ENCODE measurements around the gene MFAP2. TPM values are rescaled to one million over a fixed set of nuclear protein-coding genes. Genes with fewer than 3 reads are reported as not detected.

The MFAP2 gene
- total RNA-seq, 1 experiment from 2014 or later = 12.9 TPM

DNA sequence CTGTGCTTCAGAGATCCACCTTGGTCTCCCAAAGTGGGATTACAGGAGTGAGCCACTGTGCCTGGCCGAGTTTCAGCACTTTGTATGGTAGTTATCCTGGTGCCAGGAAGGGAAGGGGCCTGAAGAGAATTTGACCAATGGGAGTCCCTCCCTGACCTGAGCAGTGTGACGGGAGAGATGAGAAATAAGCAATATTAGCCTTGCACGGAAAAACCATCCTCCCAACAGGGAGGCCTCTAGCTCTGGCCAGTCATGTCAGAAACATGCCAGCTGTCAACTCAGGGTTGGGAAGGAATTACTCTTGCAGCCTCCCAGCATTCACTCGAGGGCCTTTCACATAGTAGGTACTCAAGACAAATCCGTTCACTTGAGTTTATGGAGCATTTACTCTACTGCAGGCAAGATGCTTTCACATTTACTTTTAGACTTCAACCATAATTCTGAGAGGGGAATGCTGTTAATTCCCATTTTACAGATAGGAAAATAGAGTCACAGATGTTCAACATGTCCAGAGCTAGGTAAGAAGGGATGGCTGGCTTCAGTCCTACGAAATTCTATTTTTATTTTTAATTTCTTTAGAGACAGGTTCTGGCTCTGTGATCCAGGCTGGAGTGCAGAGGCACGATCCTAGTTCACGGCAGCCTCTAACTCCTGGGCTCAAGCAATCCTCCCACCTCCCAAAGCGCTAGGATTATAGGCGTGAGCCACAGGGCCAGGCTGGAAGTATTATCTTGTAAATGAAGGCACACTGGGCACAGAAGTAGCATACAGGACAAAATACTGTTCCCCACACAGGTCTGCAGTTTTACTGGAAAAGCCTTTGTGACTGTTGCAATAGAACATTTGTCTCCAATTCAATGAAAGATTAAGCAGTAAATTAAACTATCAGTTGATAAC lies 34.5 kb upstream of the MFAP2 start:
- no TSS peak for BruUV-seq (replicated peaks)
- CTCF ChIA-PET = no interaction called here
- Histone ChIP-seq H3K36me3 (ENCODE audit: control insufficient read depth, insufficient read depth, low read length) (peaks cover 4% of the 10 kb centered on the region), H3K4me1 (ENCODE audit: control insufficient read depth, insufficient read depth, low read length) (peaks cover 31% of the 10 kb centered on the region), H3K9me3 (ENCODE audit: control insufficient read depth, insufficient read depth, low read depth, low read length) (no peaks in the 10 kb centered on the region), H3K27me3 (ENCODE audit: control insufficient read depth, insufficient read depth, low read length) (no peaks in the 10 kb centered on the region), H3K4me3 (ENCODE audit: low read depth in 2 of 2, low read length in 2 of 2) (no peak overlapping the region), H3K27ac (ENCODE audit: low read length) (no peak overlapping the region)
- intact Hi-C loops (cut with micrococcal nuclease; ENCODE audit: unreplicated experiment) = no loop called here
- ATAC-seq (no peak), DNase-seq (ENCODE audit: low read depth, low spot score) (no peak)
- no peak for TF ChIP-seq TCF7L2 (IDR thresholded peaks at IDR 0.05; ENCODE audit: low read depth, low read length)
- TF ChIP-seq, protein P1, sequence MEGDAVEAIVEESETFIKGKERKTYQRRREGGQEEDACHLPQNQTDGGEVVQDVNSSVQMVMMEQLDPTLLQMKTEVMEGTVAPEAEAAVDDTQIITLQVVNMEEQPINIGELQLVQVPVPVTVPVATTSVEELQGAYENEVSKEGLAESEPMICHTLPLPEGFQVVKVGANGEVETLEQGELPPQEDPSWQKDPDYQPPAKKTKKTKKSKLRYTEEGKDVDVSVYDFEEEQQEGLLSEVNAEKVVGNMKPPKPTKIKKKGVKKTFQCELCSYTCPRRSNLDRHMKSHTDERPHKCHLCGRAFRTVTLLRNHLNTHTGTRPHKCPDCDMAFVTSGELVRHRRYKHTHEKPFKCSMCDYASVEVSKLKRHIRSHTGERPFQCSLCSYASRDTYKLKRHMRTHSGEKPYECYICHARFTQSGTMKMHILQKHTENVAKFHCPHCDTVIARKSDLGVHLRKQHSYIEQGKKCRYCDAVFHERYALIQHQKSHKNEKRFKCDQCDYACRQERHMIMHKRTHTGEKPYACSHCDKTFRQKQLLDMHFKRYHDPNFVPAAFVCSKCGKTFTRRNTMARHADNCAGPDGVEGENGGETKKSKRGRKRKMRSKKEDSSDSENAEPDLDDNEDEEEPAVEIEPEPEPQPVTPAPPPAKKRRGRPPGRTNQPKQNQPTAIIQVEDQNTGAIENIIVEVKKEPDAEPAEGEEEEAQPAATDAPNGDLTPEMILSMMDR (IDR thresholded peaks at IDR 0.05) = no peak
- TF ChIP-seq, protein P2, sequence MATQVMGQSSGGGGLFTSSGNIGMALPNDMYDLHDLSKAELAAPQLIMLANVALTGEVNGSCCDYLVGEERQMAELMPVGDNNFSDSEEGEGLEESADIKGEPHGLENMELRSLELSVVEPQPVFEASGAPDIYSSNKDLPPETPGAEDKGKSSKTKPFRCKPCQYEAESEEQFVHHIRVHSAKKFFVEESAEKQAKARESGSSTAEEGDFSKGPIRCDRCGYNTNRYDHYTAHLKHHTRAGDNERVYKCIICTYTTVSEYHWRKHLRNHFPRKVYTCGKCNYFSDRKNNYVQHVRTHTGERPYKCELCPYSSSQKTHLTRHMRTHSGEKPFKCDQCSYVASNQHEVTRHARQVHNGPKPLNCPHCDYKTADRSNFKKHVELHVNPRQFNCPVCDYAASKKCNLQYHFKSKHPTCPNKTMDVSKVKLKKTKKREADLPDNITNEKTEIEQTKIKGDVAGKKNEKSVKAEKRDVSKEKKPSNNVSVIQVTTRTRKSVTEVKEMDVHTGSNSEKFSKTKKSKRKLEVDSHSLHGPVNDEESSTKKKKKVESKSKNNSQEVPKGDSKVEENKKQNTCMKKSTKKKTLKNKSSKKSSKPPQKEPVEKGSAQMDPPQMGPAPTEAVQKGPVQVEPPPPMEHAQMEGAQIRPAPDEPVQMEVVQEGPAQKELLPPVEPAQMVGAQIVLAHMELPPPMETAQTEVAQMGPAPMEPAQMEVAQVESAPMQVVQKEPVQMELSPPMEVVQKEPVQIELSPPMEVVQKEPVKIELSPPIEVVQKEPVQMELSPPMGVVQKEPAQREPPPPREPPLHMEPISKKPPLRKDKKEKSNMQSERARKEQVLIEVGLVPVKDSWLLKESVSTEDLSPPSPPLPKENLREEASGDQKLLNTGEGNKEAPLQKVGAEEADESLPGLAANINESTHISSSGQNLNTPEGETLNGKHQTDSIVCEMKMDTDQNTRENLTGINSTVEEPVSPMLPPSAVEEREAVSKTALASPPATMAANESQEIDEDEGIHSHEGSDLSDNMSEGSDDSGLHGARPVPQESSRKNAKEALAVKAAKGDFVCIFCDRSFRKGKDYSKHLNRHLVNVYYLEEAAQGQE (IDR thresholded peaks at IDR 0.05; ENCODE audit: insufficient read depth in 1 of 2, low read depth in 2 of 2, low read length in 1 of 2) = no peak
- in situ Hi-C loops (cut with HindIII; ENCODE audit: low pct_unique_long_range_greater_than_20kb, low sequenced_read_pairs) = no loop called here
- POLR2A ChIA-PET = no interaction called here

DNA sequence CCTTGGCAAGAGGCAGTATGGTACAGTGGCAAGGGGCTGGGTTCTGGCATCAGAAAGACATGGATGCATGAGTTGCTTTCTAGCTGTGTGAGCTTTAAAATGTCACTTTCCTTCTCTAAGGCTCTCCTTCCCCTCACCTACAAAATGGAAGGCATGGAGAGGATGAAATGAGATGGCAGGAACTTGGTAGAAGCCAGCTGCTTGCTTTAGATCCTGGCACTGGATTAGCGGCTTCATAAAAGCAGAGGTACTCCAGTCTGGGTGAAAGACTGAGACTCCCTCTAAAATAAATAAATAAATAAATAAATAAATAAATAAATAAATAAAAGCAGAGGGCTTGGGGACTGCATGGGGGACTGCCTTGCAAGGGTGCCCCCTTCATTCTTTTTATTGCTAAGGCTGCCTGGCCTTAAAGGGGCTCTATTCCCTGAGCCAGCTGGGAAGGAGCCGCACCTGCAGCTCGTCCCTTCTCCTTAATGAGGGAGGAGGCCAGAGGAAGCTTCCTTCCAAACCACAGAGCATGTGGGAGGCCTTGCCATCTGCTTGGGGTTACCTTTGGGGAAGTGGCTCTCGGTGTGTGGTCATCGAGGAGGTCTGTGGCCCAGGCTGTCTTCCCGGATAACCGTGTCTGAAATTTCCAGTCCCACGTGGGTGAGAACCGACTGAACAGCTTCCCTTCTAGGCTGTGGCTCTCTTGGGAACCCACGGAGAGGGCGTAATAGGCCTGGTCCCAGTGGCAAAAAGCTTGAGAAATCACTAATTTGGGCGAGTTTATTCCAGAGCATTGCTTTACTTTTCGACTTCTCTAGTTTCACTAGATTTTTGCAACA lies 33.3 kb upstream of the MFAP2 start:
- ATAC-seq = no peak
- Histone ChIP-seq H3K27ac (ENCODE audit: low read length) (no peak overlapping the region), H3K36me3 (ENCODE audit: control insufficient read depth, insufficient read depth, low read length) (no peaks in the 10 kb centered on the region; the same call in 1 of the 2 replicates), H3K4me1 (ENCODE audit: control insufficient read depth, insufficient read depth, low read length) (peaks cover 31% of the 10 kb centered on the region), H3K9me3 (ENCODE audit: control insufficient read depth, insufficient read depth, low read depth, low read length) (no peaks in the 10 kb centered on the region), H3K4me3 (ENCODE audit: low read depth in 2 of 2, low read length in 2 of 2) (no peak overlapping the region), H3K27me3 (ENCODE audit: control insufficient read depth, insufficient read depth, low read length) (no peaks in the 10 kb centered on the region)
- POLR2A ChIA-PET = no interaction called here
- CTCF ChIA-PET = interaction anchor here (0.6 kb wide), 1 partner anchor 464 kb away, joined by 7 read pairs; no protein-coding TSS in a partner anchor
- no TSS peak for BruUV-seq (replicated peaks)
- DNase-seq (ENCODE audit: low read depth, low spot score) = no peak
- TF ChIP-seq TCF7L2 (IDR thresholded peaks at IDR 0.05; ENCODE audit: low read depth, low read length) (no peak), POLR2AphosphoS5 (IDR thresholded peaks at IDR 0.05; ENCODE audit: low read depth, low read length) (no peak), SIN3A (IDR thresholded peaks at IDR 0.05; ENCODE audit: borderline replicate concordance, insufficient read depth, low read depth, low read length) (no peak)
- TF ChIP-seq, protein P2 (IDR thresholded peaks at IDR 0.05; ENCODE audit: insufficient read depth in 1 of 2, low read depth in 2 of 2, low read length in 1 of 2) = no peak
- TF ChIP-seq, protein P1 (IDR thresholded peaks at IDR 0.05) = no peak
- in situ Hi-C loops (cut with HindIII; ENCODE audit: low pct_unique_long_range_greater_than_20kb, low sequenced_read_pairs) = no loop called here
- intact Hi-C loops (cut with micrococcal nuclease; ENCODE audit: unreplicated experiment) = no loop called here
